Raji (cell line): ENCODE results near the gene KRTAP21-1.
"Not testable (repeated sequence)": the region's sequence is repeated elsewhere in the genome, so short reads cannot be mapped to it uniquely, and the experiment has no call there.

ENCODE experiments used
- POLR2A ChIP-seq: IDR thresholded peaks from 2 replicates; pipeline ENCODE4 v1.6.1; 2011; ENCODE audit warnings: low read depth, low read length, control low read depth; ENCODE audit not compliant: insufficient read depth

The KRTAP21-1 gene

DNA sequence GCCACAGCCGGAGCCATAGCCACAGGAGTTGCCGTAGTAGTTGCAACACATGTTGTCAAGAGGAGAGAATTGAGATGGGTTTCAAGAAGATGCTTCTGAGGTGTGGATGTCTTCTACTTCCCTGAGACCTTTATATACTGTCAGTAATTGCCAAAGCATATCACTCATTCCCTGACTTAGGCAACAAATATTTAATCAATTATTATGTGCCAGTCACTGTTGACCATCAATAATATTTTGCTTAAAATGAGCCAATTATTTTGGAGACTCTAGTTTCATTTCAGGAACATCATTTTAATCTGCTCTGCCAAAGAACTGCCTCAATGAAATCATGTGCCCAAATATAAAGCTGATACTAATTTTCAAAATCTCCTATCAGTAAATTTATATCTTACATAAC is at the start of gene KRTAP21-1:
Gene KRTAP21-1, minus strand, starts transcription at position 101 of the 400 bp plus-strand sequence. Its CDS starts 50 bp downstream, at position 51.
- not testable (repeated sequence) for TF ChIP-seq POLR2A

DNA sequence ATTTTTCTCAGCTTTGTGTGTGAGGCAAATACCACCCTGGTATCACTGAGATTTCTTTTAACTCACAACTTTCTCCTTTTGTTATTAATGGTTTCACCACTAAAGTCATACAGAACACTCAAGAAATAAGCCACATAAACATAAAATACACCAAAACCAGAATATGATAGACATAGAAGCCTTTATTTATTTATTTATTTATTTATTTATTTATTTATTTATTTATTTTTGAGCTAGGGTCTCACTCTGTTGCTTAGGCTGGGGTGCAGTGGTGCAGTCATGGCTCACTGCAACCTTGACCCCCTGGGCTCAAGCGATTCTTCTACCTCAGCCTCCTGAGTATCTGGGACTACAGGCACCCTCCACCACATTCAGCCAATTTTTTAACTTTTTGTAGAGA is 45.4 kb upstream of the KRTAP21-1 start:
- no peak for TF ChIP-seq POLR2A

GRCh38 chr21:30793581-30794314 is 38.5 kb upstream of the KRTAP21-1 start:
- TF ChIP-seq POLR2A, result no peak

GRCh38 chr21:30779249-30779648 is 24.0 kb upstream of the KRTAP21-1 start:
- no peak for TF ChIP-seq POLR2A

DNA sequence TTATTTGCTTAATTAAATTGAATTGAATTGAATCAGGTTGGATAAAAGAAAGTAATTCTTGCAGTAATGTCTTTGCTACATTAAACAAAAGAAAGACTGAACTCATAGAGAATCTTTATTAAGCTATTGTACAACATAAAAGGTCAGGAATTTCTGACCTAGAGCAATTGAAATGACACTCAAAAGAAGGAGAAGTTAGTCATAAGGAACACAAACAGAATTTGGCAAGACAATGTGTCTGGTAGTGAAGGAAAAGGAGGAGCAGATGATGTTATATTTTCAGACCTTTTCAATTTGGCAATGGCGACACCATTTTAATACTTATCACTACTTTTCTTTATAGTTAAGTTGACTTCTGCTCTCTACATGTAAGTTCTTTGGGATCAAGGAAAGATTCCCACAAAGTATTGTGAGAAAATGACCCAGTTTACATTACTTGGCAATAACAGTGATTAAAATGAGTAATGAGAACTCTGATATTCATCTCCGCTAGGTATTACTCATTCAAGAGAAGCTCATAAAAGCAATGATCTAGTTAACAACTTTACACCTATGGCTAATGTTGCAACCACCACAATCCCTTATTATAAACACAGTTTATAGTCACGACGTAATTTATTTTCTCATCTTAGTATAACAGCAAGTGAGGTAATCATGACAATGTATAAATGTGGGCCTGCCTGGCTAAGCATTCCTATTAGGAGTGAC is 14.7 kb upstream of the KRTAP21-1 start:
- TF ChIP-seq POLR2A, result no peak

DNA sequence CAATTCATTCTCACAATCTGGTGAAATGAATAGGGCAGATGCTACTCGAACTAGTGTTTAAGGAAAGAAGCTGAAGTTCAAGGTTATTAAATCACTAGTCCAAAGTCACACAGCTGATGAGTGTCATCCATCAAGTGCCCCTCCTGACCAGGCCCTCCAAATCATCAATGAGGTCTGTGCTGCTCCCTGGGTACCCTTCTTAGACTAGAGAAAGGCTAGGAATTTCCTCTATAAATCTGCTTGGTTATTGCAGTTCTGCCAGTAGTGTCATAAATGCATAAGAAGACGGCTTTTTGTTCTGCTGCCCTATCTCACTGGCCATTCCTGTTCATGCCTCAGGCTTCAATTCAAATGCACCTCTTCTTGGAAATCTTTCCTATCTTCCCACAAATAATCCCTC is 5.5 kb upstream of the KRTAP21-1 start:
- TF ChIP-seq POLR2A, result no peak

GRCh38 chr21:30758306-30758705 is 3.1 kb upstream of the KRTAP21-1 start:
- no peak for TF ChIP-seq POLR2A

DNA sequence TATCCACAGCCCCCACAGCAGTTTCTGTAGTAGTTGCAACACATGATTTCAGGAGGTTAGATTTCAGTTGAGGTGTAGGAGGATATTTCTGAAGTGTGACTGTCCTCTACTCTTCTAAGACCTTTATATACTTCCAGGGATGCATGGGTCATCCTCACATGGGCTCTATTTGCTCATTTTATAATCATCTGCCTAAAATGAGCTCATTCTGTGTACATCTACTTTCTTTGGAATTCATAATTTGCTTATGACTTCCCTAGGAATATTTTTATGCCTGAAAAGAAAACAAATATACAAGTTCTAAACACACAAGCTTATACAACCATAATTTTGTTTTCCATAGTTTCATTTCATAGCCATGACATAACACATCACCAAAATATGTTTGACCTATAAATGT is 8.1 kb downstream of the KRTAP21-1 start, which contains the start of gene KRTAP21-2:
Gene KRTAP21-2, minus strand, starts transcription at position 101 of the 400 bp plus-strand sequence. Its CDS starts 57 bp downstream, at position 44.
- TF ChIP-seq POLR2A, result no peak

- no peak for TF ChIP-seq POLR2A
Observed at GRCh38 chr21:30740462-30740861, 14.8 kb downstream of the KRTAP21-1 start.

DNA sequence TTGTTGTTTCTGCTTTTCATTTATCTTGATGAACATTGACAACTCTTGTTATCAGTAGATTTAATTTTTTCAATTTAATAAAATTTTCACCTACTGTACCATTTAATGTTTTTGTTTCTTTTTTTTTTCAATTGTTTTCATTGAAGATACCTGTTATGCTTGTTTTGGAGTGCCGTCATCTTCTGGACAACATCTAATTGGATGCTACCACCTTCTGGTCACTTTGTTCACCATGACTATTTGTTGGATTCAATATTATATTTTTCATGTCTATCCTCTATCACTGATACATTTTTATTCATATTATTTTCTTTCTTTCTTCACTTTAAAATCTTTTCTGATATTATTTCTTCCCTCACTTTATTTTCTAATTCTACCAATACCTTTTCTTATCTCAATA is 22.2 kb downstream of the KRTAP21-1 start:
- TF ChIP-seq POLR2A, result no peak

- TF ChIP-seq POLR2A, result no peak
Observed at GRCh38 chr21:30726726-30727125, 28.5 kb downstream of the KRTAP21-1 start.

DNA sequence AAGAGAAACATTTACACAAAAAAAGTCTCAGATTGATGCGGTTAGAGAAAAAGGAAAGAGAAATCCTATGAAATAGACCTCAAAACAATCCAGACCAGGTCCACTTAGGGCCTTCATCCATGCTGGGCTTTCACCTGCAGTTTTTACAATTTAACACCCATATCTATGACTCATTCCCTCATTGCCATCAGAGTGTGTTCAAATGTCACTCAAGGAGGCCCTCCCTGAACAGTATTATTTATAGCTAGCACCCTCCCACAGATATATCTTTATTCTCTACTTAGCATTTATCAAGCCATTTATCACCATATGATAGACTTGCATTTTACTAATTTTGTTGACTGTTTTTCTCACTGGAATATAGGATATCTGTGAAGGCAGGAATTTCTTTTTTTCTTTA is 35.8 kb downstream of the KRTAP21-1 start:
- no peak for TF ChIP-seq POLR2A

- TF ChIP-seq POLR2A, result no peak
Observed at GRCh38 chr21:30718239-30718909, 36.9 kb downstream of the KRTAP21-1 start, which contains the start of gene KRTAP21-3. Gene KRTAP21-3, minus strand, starts transcription at chr21:30718777. Its CDS starts 18 bp downstream, at chr21:30718759.

DNA sequence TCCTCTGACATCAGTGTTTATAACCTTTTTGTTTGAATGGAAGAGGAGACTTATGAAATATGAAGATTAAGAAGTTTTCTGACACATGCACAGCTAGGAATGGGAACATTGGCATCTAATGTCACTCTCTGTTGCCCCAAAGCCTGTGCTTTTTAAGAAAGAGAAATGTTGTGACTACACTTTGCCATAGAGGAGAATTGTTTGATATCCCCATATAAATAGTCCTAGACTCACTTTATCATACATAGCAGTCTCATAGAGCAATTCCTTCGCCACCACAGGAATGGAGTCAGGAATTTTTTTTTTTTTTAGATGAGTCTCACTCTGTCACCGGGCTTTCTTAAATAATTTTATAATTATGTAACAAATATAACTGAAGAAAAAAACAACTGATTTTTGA is 38.1 kb downstream of the KRTAP21-1 start:
- no peak for TF ChIP-seq POLR2A

GRCh38 chr21:30714946-30715345 is 40.3 kb downstream of the KRTAP21-1 start:
- no peak for TF ChIP-seq POLR2A
